Neuronal stem cell (in vitro differentiated cells): ENCODE measurements around the gene ARL13A.
"Not testable (repeated sequence)": the region's sequence is repeated elsewhere in the genome, so short reads cannot be mapped to it uniquely, and the experiment has no call there.

Experiments
- DNase-seq: peaks from one replicate; pipeline ENCODE4 v3.0.0-alpha.2; 2013; ENCODE audit warnings: low spot score
- H2AFZ ChIP-seq: one replicate; pipeline ENCODE4 v1.6.1; 2013; ENCODE audit warnings: mild to moderate bottlenecking, low read length, inconsistent platforms
- H2AK5ac ChIP-seq: 2 replicates; pipeline ENCODE4 v1.6.1; 2013; ENCODE audit warnings: low read depth, mild to moderate bottlenecking, inconsistent platforms, low read length, moderate library complexity, mixed read lengths
- H2BK120ac ChIP-seq: 2 replicates; pipeline ENCODE4 v1.6.1; 2013; ENCODE audit warnings: low read depth, mild to moderate bottlenecking, inconsistent platforms, low read length, moderate library complexity, mixed read lengths
- H2BK12ac ChIP-seq: one replicate; pipeline ENCODE4 v1.6.1; 2013; ENCODE audit warnings: low read length, inconsistent platforms
- H2BK15ac ChIP-seq: 2 replicates; pipeline ENCODE4 v1.6.1; 2013; ENCODE audit warnings: mild to moderate bottlenecking, low read length, inconsistent platforms, mixed read lengths
- H2BK5ac ChIP-seq: one replicate; pipeline ENCODE4 v1.6.1; 2013; ENCODE audit warnings: inconsistent platforms, mild to moderate bottlenecking, low read length, moderate library complexity
- H3K14ac ChIP-seq: one replicate; pipeline ENCODE4 v1.6.1; 2013; ENCODE audit warnings: low read length, inconsistent platforms
- H3K18ac ChIP-seq: 2 replicates; pipeline ENCODE4 v1.6.1; 2013; ENCODE audit warnings: low read length, inconsistent platforms
- H3K23ac ChIP-seq: 2 replicates; pipeline ENCODE4 v1.6.1; 2013; ENCODE audit warnings: low read depth, mild to moderate bottlenecking, mixed read lengths, low read length, inconsistent platforms; ENCODE audit not compliant: poor library complexity
- H3K27ac ChIP-seq: replicated peaks from 3 replicates; pipeline ENCODE4 v1.5.1; 2013; ENCODE audit warnings: low read length, inconsistent platforms
- H3K27me3 ChIP-seq, 3 experiments: 2 replicates each; pipeline ENCODE4 v1.6.1; 2013; ENCODE audit warnings: low read length in 3 of 3, mild to moderate bottlenecking in 2 of 3, inconsistent platforms in 1 of 3, low read depth in 1 of 3, mixed read lengths in 1 of 3, moderate library complexity in 1 of 3; ENCODE audit not compliant: control insufficient read depth in 3 of 3, insufficient read depth in 3 of 3
- H3K36me3 ChIP-seq, 2 donors: replicated peaks in 1 of 2; 2 replicates each; pipeline ENCODE4 v1.6.1; 2013; ENCODE audit warnings: low read length in 2 of 2; ENCODE audit not compliant: control insufficient read depth in 2 of 2, insufficient read depth in 2 of 2
- H3K4ac ChIP-seq: 2 replicates; pipeline ENCODE4 v1.6.1; 2013; ENCODE audit warnings: inconsistent platforms, mild to moderate bottlenecking, low read length, moderate library complexity
- H3K4me1 ChIP-seq, 2 donors: 1 replicate in 1 of 2; 2 replicates in 1 of 2; pipeline ENCODE4 v1.6.1; 2013; ENCODE audit warnings: low read length in 2 of 2, low read depth in 1 of 2; ENCODE audit not compliant: control insufficient read depth in 2 of 2, insufficient read depth in 1 of 2
- H3K4me2 ChIP-seq: one replicate; pipeline ENCODE4 v1.6.1; 2013; ENCODE audit warnings: mild to moderate bottlenecking, low read length, inconsistent platforms; ENCODE audit not compliant: insufficient read depth, poor library complexity, severe bottlenecking
- H3K4me3 ChIP-seq, 2 donors: 2 replicates each; pipeline ENCODE4 v1.5.1; 2013; ENCODE audit warnings: low read length in 2 of 2, mild to moderate bottlenecking in 2 of 2, inconsistent platforms in 1 of 2, moderate library complexity in 1 of 2
- H3K79me1 ChIP-seq: one replicate; pipeline ENCODE4 v1.6.1; 2013; ENCODE audit warnings: low read depth, mild to moderate bottlenecking, inconsistent platforms, low read length, moderate library complexity
- H3K9ac ChIP-seq: one replicate; pipeline ENCODE4 v1.6.1; 2013; ENCODE audit warnings: mild to moderate bottlenecking, low read depth, low read length, inconsistent platforms; ENCODE audit not compliant: poor library complexity
- H3K9me3 ChIP-seq, 2 donors: replicated peaks in 1 of 2; 2 replicates each; pipeline versions ENCODE3 to v1.6.1; 2013; ENCODE audit warnings: low read length in 2 of 2, mild to moderate bottlenecking in 2 of 2, inconsistent platforms in 1 of 2, low read depth in 1 of 2, mixed read lengths in 1 of 2, moderate library complexity in 1 of 2; ENCODE audit not compliant: control insufficient read depth in 2 of 2, insufficient read depth in 1 of 2
- H4K8ac ChIP-seq: one replicate; pipeline ENCODE4 v1.6.1; 2013; ENCODE audit warnings: low read depth, mild to moderate bottlenecking, inconsistent platforms, low read length, moderate library complexity
- H4K91ac ChIP-seq: one replicate; pipeline ENCODE4 v1.6.1; 2013; ENCODE audit warnings: low read length, low read depth, mild to moderate bottlenecking, inconsistent platforms; ENCODE audit not compliant: poor library complexity
- WGBS, 2 donors: extraction: QIAGEN DNeasy Blood & Tissue Kit; methylation state at CpG; one replicate each; pipeline ENCODE4 v1.1.7; 2013; ENCODE audit warnings: missing lambda C conversion rate in 2 of 2, mixed read lengths in 1 of 2; ENCODE audit not compliant: insufficient read length in 2 of 2, insufficient replicate concordance in 1 of 2; ENCODE audit errors: extremely low coverage in 2 of 2; 5-methylcytosine and 5-hydroxymethylcytosine counted together

The ARL13A gene

DNA sequence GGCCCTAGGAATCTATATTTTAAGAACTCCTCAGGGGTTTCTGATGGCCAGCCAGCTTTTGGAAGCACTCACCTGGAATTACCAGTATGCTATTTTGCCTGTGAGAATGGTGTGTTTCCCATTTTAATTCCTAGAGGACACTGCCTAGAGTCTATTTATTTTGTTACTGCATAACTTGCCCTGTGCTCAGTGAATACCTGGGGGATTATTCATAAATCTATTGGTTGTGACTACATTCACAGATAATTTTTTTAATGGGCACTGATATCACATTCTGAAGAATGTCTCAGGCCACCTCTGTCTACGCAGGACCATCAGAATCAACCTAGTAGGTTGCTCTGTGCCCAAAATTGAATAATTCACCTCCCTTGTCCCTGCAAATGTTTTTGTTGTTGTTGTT lies 6.7 kb downstream of the ARL13A start:
- DNase-seq: no peak

DNA sequence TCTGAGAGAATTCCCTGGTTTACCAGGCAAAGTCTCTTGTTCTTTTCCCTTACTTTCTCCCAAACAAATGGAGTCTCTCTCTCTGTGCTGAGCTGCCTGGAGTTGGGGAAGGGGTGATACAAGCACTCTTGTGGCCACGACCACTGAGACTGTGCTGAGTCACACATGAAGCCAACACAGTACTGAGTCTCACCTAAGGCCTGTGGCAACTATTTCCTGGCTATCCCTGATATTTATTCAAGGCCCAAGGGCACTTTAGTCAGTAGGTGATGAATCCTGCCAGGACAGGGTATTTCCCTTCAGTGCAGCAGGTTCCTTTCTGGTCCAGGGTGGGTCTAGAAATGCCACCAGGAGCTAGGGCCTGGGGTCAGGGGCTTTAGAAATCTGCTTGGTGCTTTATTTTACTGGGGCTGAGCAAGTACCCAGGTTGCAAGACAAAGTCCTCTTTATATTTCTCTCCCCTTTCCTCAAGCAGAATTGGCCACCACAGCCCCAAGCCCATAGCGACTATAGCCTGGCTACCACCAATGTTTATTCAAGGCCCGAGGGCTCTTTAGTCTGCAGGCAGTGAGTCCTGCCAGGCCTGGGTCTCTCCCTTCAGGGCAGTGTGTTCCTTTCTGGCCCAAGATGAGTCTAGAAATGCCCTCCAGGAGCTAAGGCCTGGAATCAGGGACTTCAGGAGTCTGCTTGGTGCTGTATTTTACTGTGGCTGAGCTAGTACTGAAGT lies 10.5 kb downstream of the ARL13A start:
- H3K4ac ChIP-seq: no peak overlapping the region
- H3K18ac ChIP-seq: no peak overlapping the region
- H2AFZ ChIP-seq: no peak overlapping the region
- H3K79me1 ChIP-seq: no peaks in the 10 kb centered on the region
- no peak for DNase-seq
- WGBS, 2 donors: no CpG with 5 or more reads among the region's 3 CpGs
- H2BK15ac ChIP-seq: no peak overlapping the region
- H3K14ac ChIP-seq: no peak overlapping the region
- H2BK120ac ChIP-seq: no peak overlapping the region
- no peak overlapping the region for H3K4me2 ChIP-seq
- no peaks in the 10 kb centered on the region for H3K9me3 ChIP-seq
- H3K27me3 ChIP-seq: no peaks in the 10 kb centered on the region
- H2BK5ac ChIP-seq: no peak overlapping the region
- no peak overlapping the region for H4K91ac ChIP-seq
- H3K9ac ChIP-seq: no peak overlapping the region
- no peaks in the 10 kb centered on the region for H3K4me1 ChIP-seq
- H3K23ac ChIP-seq: no peak overlapping the region
- H2AK5ac ChIP-seq: no peak overlapping the region
- H2BK12ac ChIP-seq: no peak overlapping the region
- no peaks in the 10 kb centered on the region for H3K36me3 ChIP-seq
- H4K8ac ChIP-seq: no peak overlapping the region
- H3K4me3 ChIP-seq: no peak overlapping the region
- no peak overlapping the region for H3K27ac ChIP-seq

More for the DNA sequence above, 6.7 kb downstream of the ARL13A start:
- Histone ChIP-seq H2AFZ (no peak overlapping the region), H3K4me1 (no peaks in the 10 kb centered on the region), H3K9me3 (no peaks in the 10 kb centered on the region), H2BK120ac (no peak overlapping the region), H4K91ac (no peak overlapping the region), H2BK15ac (no peak overlapping the region), H2BK12ac (no peak overlapping the region), H4K8ac (no peak overlapping the region), H2AK5ac (no peak overlapping the region), H3K27me3 (no peaks in the 10 kb centered on the region), H3K14ac (no peak overlapping the region), H3K27ac (no peak overlapping the region), H2BK5ac (no peak overlapping the region), H3K79me1 (no peaks in the 10 kb centered on the region), H3K4me3 (no peak overlapping the region), H3K4me2 (no peak overlapping the region), H3K23ac (no peak overlapping the region), H3K36me3 (no peaks in the 10 kb centered on the region), H3K9ac (no peak overlapping the region), H3K4ac (no peak overlapping the region), H3K18ac (no peak overlapping the region)
- WGBS, 2 donors: no CpG with 5 or more reads among the region's 1 CpG

DNA sequence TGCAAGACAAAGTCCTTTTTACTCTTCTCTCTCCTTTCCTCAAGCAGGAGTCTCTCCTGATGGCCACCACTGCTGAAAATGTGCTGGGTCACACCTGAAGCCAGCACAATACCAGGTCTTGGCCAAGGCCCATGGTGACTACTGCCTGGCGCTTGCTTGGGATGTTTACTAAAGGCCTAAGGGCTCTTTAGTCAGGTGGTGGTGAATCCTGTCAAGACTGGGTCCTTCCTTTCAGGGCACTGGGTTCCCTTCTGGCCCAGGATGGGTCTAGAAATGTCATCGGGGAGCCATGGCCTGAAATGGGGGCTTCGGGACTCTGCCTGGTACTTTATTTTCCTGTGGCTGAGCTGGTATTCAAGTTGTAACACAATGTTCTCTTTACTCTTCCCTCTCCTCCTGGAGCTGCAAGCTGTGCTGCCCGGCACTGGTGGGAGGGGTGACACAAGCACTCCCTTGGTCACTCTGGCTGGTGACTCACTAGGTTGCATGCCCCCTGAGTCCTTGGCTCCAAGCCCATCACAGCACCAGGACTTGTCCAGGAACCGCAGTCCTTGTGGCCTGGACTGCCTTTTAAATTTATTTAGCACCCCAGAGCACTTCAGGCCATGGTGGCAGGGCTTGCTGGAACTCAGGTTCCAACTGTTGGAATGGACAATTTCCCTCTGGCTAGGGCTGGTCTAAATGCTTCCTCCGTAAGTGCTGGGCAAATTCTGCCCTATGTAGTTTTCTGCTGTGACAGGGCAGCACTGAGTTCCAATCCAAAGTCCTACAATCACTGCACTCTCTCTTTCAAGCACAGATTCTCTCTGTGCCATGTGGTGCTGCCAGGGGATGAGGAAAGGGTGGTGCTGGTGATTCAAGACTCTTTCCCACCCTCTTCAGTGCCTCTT lies 11.3 kb downstream of the ARL13A start:
- no peak overlapping the region for H2AFZ ChIP-seq
- H3K4me2 ChIP-seq: no peak overlapping the region
- no CpG with 5 or more reads among the region's 6 CpGs for WGBS, 2 donors
- H3K4me1 ChIP-seq: no peaks in the 10 kb centered on the region
- no peaks in the 10 kb centered on the region for H3K36me3 ChIP-seq
- H3K4ac ChIP-seq: no peak overlapping the region
- no peaks in the 10 kb centered on the region for H3K9me3 ChIP-seq
- H3K27ac ChIP-seq: no peak overlapping the region
- no peak overlapping the region for H3K4me3 ChIP-seq
- H2BK120ac ChIP-seq: no peak overlapping the region
- H3K23ac ChIP-seq: no peak overlapping the region
- H3K18ac ChIP-seq: no peak overlapping the region
- H3K14ac ChIP-seq: no peak overlapping the region
- H2AK5ac ChIP-seq: no peak overlapping the region
- H3K9ac ChIP-seq: no peak overlapping the region
- no peak overlapping the region for H2BK12ac ChIP-seq
- H4K8ac ChIP-seq: no peak overlapping the region
- no peaks in the 10 kb centered on the region for H3K27me3 ChIP-seq
- no peaks in the 10 kb centered on the region for H3K79me1 ChIP-seq
- H4K91ac ChIP-seq: no peak overlapping the region
- DNase-seq: no peak
- H2BK5ac ChIP-seq: no peak overlapping the region
- no peak overlapping the region for H2BK15ac ChIP-seq

DNA sequence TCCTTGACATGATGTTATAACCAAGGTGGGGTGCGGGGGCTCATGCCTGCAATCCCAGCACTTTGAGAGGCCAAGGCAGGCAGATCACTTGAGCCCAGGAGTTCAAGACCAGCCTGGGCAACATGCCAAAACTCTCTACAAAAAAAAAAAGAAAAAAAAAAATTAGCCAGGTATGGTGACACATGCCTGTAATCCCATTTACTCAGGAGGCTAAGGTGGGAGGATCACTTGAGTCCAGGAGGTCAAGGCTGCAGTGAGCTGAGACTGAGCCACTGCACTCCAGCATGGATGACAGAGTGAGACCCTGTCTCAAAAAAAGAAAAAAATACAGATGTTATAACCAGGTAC lies 12.0 kb downstream of the ARL13A start:
- not testable (repeated sequence) for H3K4me1 ChIP-seq, H3K4ac ChIP-seq, H3K36me3 ChIP-seq, H4K91ac ChIP-seq, DNase-seq, H2BK5ac ChIP-seq, H2AK5ac ChIP-seq, H3K4me3 ChIP-seq, H2BK15ac ChIP-seq, H3K9ac ChIP-seq, H2BK12ac ChIP-seq, H3K23ac ChIP-seq, H3K18ac ChIP-seq, H3K4me2 ChIP-seq, H3K27ac ChIP-seq, H3K14ac ChIP-seq, H2AFZ ChIP-seq, H4K8ac ChIP-seq, H3K27me3 ChIP-seq, H2BK120ac ChIP-seq, H3K9me3 ChIP-seq, H3K79me1 ChIP-seq
- WGBS, 2 donors: no CpG with 5 or more reads among the region's 1 CpG
